HG03103 (cell line): ENCODE measurements around the gene GJB4.
"Not testable (repeated sequence)": the region's sequence is repeated elsewhere in the genome, so short reads cannot be mapped to it uniquely, and the experiment has no call there.

Experiments
- ATAC-seq: cut with Tn5 transposase; IDR thresholded peaks from one replicate; pipeline ENCODE4 v1.9.1; 2021; ENCODE audit warnings: low read depth; ENCODE audit not compliant: unreplicated experiment

The GJB4 gene

DNA sequence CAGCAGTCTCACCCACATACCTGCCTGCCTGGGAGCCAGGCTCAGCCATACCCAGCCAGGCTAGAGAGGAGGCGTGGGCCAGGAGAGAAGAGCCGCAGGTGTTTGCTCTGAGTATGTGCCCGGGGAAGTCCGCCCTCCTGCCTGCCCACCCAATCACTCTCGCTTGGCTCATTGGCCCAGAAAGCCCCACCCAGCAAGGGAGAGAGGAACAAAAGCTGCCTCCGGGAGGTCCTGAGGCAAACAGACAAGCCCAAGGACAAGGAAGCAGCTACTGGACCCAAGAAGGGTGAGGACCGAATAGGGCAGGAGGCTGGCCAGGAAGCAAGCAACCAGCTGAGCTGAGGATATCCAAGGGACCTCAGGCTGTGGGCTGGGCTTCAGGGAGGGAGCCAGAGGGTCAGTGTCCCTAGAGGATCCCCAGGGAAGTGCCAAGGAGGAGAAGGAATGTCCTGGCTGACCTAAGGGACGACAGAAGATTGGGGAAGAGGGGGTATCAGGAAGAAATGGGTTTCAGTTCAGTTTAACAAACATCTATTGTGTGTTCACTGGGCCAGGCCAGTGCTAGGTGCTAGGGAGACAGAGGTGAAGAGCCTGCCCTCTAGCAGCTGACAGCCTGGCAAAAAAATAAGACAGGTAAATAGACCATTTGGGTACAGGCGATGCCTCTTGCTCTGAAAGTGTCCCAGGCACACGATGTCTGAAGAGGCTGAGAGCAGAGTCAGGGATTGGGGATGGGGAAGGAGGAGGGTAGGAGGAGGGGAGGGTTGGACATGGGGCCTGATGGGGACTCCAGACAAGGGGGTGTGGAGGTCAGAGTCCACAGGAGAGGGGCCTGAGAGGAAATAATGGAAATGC lies at the start of gene GJB4:
Gene GJB4 (plus strand): TSS at position 238 of the 855 bp plus-strand sequence. CDS start 1,515 bp downstream, outside the sequence.
- ATAC-seq: no peak

DNA sequence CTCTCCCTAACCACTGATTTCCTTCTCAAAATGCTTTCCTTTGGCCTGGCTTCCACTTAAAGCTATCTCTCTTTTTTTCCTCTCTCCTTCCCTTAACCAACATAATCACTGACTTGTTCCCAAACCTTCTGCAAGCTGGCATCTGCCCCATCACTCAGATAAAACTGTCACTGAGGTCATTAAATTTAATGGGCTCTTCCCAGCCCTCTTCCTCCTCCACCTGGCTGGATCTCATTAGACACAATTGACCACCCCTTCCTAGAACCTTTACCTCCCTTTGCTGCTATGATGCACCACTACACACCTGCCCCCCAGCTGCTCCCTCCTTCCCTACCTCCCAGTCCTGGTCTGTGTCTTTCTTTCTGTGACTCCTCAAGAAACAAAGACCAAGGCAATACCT lies 48.7 kb upstream of the GJB4 start:
- ATAC-seq: no peak

- ATAC-seq: no peak
These were observed 48.1 kb upstream of the GJB4 start for GRCh38 chr1:34711485-34711884.

GRCh38 chr1:34712007-34712688 lies 47.4 kb upstream of the GJB4 start:
- ATAC-seq: no peak

DNA sequence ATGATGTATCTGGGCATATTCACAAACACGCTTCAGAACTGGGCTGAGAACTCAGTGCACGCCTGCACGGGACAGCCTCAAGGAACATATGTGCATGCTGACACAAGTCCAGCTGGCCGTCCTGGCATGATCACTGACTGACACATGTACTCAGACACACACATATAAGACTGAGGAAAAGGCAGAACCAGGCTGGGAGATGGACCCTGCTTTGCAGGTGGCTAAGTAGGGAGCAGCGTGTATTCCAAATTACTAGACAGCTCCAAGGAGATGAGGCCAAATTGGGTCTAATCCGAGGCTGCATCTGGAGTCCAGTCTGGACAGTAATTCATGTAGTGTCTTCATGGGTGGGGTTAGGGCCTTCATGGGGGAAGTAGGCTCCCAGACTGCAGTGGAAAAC lies 46.1 kb upstream of the GJB4 start:
- no peak for ATAC-seq

DNA sequence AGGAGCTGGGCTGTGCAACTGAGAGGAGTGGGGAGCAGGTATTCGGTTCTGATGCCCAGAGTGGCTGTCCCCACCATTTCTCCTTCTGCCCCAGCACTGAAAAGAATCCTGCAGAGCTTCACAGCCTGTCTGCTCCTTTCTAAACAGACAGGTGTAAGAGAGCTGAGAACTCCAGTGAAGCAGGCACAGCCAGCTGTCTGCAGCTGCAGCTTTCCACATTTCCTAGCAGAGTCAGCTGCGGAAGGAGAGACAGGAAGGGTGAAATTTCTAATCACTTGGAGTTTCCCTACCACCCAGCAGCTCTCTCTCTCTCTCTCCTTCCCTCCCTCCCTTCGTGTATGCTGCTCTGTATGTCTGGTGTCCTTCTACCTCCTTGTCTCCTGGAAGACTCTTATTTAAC lies 45.2 kb upstream of the GJB4 start:
- ATAC-seq: no peak

DNA sequence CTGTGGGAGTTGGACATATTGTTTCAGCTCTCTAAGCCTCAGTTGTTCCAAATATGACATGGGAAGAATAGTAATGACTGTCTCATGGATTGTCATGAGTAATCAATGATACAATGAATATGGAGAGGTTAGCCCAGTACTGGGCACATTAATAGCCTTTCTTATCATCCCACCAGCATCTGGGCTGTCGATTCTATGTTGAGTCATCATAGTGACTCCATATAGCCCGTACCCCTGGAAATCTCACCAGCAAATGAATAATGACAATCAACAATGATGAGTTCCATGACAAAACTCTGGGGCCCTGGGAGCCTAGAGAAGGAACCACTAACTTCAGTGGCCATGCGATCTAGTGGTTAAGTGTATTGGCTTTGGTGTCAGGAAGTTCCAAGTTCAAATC lies 44.4 kb upstream of the GJB4 start:
- ATAC-seq: no peak

- ATAC-seq: no peak
These were observed 38.3 kb upstream of the GJB4 start for GRCh38 chr1:34721241-34721640.

DNA sequence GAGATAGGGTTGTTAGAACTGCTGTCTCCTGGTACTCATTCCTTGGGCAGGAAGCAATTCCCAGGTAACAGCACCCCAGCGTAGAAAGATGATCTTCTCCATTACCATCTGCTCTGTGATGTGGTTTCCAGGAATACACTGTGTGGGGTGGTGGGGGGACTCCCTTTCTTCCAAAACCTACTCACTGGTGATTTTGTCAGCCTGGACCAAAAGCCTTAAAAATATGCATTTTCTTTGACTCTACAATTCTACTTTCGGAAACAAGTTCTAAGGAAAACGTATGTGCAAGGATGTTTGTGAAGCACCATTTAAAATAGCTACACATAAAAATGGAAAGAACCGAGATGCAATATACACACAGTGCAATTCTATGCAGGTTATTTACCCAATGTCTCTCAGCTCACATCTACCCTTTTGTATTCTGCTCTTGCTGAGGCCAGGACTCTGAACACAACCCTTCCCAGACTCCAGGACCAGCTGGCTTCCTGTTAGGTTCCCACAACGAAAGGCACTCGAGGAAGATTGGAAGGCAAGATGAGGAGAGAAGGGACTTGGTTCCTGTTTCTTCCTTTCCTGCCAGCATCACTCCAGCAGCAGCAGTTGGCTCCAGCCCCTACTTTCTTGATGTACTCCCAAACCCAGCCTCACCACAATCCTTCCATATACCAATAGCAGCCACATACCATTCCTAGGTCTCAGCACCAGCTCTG lies 37.7 kb upstream of the GJB4 start:
- ATAC-seq: no peak

GRCh38 chr1:34726861-34727260 lies 32.7 kb upstream of the GJB4 start:
- no peak for ATAC-seq

GRCh38 chr1:34730485-34730884 lies 29.1 kb upstream of the GJB4 start:
- ATAC-seq: no peak

- ATAC-seq: not testable (repeated sequence)
These were observed 26.7 kb upstream of the GJB4 start for GRCh38 chr1:34732831-34733230.

- ATAC-seq: no peak
These were observed 22.8 kb upstream of the GJB4 start for GRCh38 chr1:34736692-34737091.

DNA sequence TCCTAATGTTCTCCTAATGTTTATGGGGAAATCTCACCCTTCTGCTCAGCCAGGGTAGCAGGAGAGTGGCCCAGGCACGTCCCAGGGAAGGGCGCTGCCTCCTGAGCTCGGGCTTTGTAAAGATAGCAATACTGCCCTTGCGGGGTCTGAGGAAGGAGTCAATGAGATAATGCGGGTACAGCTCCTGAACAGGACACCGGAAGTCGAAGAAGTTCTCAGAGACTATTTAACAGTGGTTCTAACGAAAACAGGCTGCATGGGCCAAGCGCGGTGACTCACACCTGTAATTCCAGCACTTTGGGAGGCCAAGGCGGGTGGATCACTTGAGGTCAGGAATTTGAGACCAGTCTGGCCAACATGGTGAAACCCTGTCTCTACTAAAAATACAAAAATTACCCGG lies 22.3 kb upstream of the GJB4 start:
- not testable (repeated sequence) for ATAC-seq

- ATAC-seq: no peak
These were observed 19.9 kb upstream of the GJB4 start for GRCh38 chr1:34739613-34740012.

DNA sequence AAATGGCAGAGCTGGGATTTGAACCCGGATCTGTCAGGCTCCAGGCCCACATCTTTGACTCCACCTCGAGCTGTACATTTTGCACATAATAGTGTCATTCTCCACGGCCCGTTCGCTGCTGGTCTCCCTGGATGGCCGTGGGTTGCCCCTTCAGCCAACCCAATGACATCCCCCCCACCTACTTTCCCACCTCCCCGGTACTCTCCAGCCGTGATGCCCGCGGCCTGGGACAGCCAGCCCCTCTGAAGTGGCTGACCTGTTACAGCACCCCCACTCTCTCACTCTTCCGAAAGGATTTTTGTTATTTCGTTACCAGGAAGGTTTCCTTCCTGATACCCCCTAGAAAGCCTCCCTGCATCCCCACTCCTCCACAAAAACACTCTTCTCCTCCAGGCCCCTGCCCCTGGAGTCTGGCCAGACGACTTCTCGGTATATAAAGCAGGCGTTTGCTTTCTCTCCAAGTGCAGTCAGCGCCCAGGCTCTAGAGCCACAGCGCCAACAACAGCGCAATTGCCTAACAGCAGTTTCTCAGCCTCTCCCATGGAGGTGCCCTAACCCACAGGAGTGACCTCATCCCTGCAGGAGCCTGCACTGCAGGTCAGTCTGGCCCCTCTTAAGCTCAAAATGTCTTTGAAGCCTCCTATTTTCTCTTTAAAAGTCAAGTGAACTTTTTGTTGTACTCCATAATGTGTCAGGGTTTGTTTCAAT lies 19.2 kb upstream of the GJB4 start:
- no peak for ATAC-seq

- peak; percentile 74 for ATAC-seq
These were observed 16.8 kb upstream of the GJB4 start for GRCh38 chr1:34742667-34743270.

GRCh38 chr1:34743775-34744174 lies 15.8 kb upstream of the GJB4 start:
- no peak for ATAC-seq

DNA sequence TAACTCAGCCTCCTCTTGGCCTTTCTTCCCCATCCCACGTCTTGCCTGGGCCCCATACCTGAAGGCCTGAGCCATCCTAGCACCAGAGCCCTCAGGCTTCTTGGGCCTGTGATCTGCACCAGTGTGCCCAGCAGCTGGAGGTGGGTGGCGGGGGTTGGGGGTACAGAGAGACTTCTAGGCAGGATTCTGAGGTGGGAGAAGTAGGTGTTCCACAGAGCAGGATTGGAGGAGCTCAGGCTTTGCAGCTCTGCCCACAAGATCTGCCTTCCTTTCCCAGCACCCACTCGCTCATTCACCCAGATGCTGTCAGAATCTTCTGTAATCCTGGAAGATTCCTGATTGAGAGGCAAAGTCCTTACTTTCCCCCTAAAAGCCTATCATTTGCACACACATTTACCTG lies 14.7 kb upstream of the GJB4 start:
- no peak for ATAC-seq

- no peak for ATAC-seq
These were observed 13.9 kb upstream of the GJB4 start for GRCh38 chr1:34745666-34746065.
